Uterus (tissue), 4 donors: ENCODE results near the gene GIMAP2. TPM values are rescaled to one million over a fixed set of nuclear protein-coding genes. Genes with fewer than 3 reads are reported as not detected.

Experiments
- DNase-seq, 2 donors: peaks; one replicate each; pipeline ENCODE4 v3.0.0-alpha.2; 2019 to 2020
- H3K27ac ChIP-seq, 2 donors: fragments of 200-600 bp; sonication (generic); 1 replicate in 1 of 2; 2 replicates in 1 of 2; pipeline ENCODE4 v1.5.1; 2016 to 2018
- H3K27me3 ChIP-seq, 2 donors: fragments of 200-600 bp; sonication (generic); one replicate each; pipeline ENCODE4 v1.5.1; 2018 to 2019; ENCODE audit warnings: control low read depth in 1 of 2
- H3K36me3 ChIP-seq, 2 donors: fragments of 200-600 bp; sonication (generic); one replicate each; pipeline ENCODE4 v1.5.1; 2019; ENCODE audit warnings: control low read depth in 1 of 2
- H3K4me1 ChIP-seq, 2 donors: fragments of 200-600 bp; sonication (generic); one replicate each; pipeline ENCODE4 v1.5.1; 2018 to 2019; ENCODE audit warnings: control low read depth in 1 of 2
- H3K4me3 ChIP-seq, 2 donors: fragments of 200-600 bp; sonication (generic); 1 replicate in 1 of 2; 2 replicates in 1 of 2; pipeline ENCODE4 v1.5.1; 2018 to 2019; ENCODE audit warnings: mild to moderate bottlenecking in 1 of 2
- H3K9me3 ChIP-seq, 2 donors: fragments of 200-600 bp; sonication (generic); one replicate each; pipeline ENCODE4 v1.5.1; 2019; ENCODE audit warnings: control low read depth in 1 of 2
- POLR2A ChIP-seq, 2 donors: fragments of 450-650 bp; IDR thresholded peaks; one replicate each; pipeline ENCODE4 v1.6.1; 2016; ENCODE audit warnings: antibody characterized with exemption in 2 of 2, mild to moderate bottlenecking in 1 of 2, moderate library complexity in 1 of 2
- intact Hi-C: fragments of 100-400 bp; cut with DNase I; formaldehyde crosslinking; loops from one replicate; pipeline ENCODE4 v1.15.1; 2023; ENCODE audit warnings: low total_unique reads
- total RNA-seq, 4 donors: library from RNA; depleted of rRNA in 3 of 4; stranded (reverse); fragments of >200 nt in 3 of 4; gene quantifications; one replicate each; pipeline versions ENCODE4 v1.1.0 to v1.2.4, GENCODE V29; 2014 to 2023
- TF ChIP-seq, protein P1 (sequence below), 4 experiments: fragments of 200-600 bp in 2 of 4; fragments of 450-650 bp in 2 of 4; sonication (generic) in 2 of 4; IDR thresholded peaks; one replicate each; pipeline ENCODE4 v1.5.1; 2016 to 2019; ENCODE audit warnings: antibody characterized with exemption in 4 of 4, mild to moderate bottlenecking in 2 of 4, moderate library complexity in 1 of 4
- donor health status: DM: yes; HTN: yes; CAD: no.

The GIMAP2 gene
- total RNA-seq, 4 donors from 2014 or later, result 20.1 to 59.7 (median 35.1) TPM

- no peak overlapping the region for H3K27ac ChIP-seq
- intact Hi-C loops, result no loop called here
- no peak for TF ChIP-seq POLR2A (IDR thresholded peaks at IDR 0.05)
- TF ChIP-seq, protein P1, sequence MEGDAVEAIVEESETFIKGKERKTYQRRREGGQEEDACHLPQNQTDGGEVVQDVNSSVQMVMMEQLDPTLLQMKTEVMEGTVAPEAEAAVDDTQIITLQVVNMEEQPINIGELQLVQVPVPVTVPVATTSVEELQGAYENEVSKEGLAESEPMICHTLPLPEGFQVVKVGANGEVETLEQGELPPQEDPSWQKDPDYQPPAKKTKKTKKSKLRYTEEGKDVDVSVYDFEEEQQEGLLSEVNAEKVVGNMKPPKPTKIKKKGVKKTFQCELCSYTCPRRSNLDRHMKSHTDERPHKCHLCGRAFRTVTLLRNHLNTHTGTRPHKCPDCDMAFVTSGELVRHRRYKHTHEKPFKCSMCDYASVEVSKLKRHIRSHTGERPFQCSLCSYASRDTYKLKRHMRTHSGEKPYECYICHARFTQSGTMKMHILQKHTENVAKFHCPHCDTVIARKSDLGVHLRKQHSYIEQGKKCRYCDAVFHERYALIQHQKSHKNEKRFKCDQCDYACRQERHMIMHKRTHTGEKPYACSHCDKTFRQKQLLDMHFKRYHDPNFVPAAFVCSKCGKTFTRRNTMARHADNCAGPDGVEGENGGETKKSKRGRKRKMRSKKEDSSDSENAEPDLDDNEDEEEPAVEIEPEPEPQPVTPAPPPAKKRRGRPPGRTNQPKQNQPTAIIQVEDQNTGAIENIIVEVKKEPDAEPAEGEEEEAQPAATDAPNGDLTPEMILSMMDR (IDR thresholded peaks at IDR 0.05), result no peak
- H3K4me1 ChIP-seq, result no peaks in the 10 kb centered on the region
- H3K4me3 ChIP-seq, result no peak overlapping the region
- H3K9me3 ChIP-seq, result no peaks in the 10 kb centered on the region
- DNase-seq, result no peak
- H3K36me3 ChIP-seq, result no peaks in the 10 kb centered on the region
- H3K27me3 ChIP-seq, result no peaks in the 10 kb centered on the region
These were observed 34.7 kb downstream of the GIMAP2 start for GRCh38 chr7:150719960-150720891.

- no peak overlapping the region for H3K27ac ChIP-seq
These were observed 36.5 kb downstream of the GIMAP2 start for GRCh38 chr7:150721970-150722373.

GRCh38 chr7:150722431-150722931 is 37.0 kb downstream of the GIMAP2 start:
- H3K9me3 ChIP-seq, result no peaks in the 10 kb centered on the region
- H3K4me3 ChIP-seq, result no peak overlapping the region
- H3K27me3 ChIP-seq, result no peaks in the 10 kb centered on the region
- no peak for TF ChIP-seq POLR2A (IDR thresholded peaks at IDR 0.05)
- TF ChIP-seq, protein P1 (IDR thresholded peaks at IDR 0.05), result no peak
- DNase-seq, result no peak
- H3K4me1 ChIP-seq, result no peaks in the 10 kb centered on the region
- no peaks in the 10 kb centered on the region for H3K36me3 ChIP-seq
- intact Hi-C loops, result no loop called here
- H3K27ac ChIP-seq, result no peak overlapping the region

More at GRCh38 chr7:150721970-150722373, 36.5 kb downstream of the GIMAP2 start:
- Histone ChIP-seq H3K27me3 (no peaks in the 10 kb centered on the region), H3K9me3 (no peaks in the 10 kb centered on the region), H3K4me3 (no peak overlapping the region), H3K4me1 (no peaks in the 10 kb centered on the region), H3K36me3 (no peaks in the 10 kb centered on the region)
- intact Hi-C loops, result no loop called here
- no peak for DNase-seq
- TF ChIP-seq, protein P1 (IDR thresholded peaks at IDR 0.05), result no peak
- no peak for TF ChIP-seq POLR2A (IDR thresholded peaks at IDR 0.05)

- no peak overlapping the region for H3K4me3 ChIP-seq
- TF ChIP-seq, protein P1 (IDR thresholded peaks at IDR 0.05), result no peak
- no peak for TF ChIP-seq POLR2A (IDR thresholded peaks at IDR 0.05)
- intact Hi-C loops, result no loop called here
These were observed 38.0 kb downstream of the GIMAP2 start for GRCh38 chr7:150723467-150723866.

DNA sequence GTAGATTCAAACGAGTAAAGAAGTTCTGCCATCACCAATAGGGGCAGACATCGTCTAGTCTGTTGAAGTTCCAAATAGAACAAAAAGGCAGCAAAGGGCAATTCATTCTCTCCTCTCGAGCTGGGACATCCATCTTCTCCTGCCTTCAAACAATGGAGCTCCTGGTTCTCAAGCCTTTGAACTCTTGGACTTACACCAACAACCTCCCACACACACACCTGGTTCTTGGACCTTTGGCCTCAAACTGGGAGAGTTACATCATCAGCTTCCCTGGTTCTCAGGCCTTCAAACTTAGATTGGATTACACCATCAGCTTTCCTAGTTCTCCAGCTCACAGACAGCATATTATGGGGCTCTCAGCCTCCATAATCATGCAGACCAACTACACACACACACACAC is 41.9 kb downstream of the GIMAP2 start:
- intact Hi-C loops, result no loop called here
- no peaks in the 10 kb centered on the region for H3K36me3 ChIP-seq
- H3K27me3 ChIP-seq, result no peaks in the 10 kb centered on the region
- no peaks in the 10 kb centered on the region for H3K4me1 ChIP-seq
- no peak for DNase-seq
- no peak overlapping the region for H3K4me3 ChIP-seq
- H3K9me3 ChIP-seq, result no peaks in the 10 kb centered on the region
- TF ChIP-seq, protein P1 (IDR thresholded peaks at IDR 0.05), result no peak
- no peak overlapping the region for H3K27ac ChIP-seq

More at GRCh38 chr7:150723467-150723866, 38.0 kb downstream of the GIMAP2 start:
- no peak for DNase-seq
- no peaks in the 10 kb centered on the region for H3K36me3 ChIP-seq
- H3K4me1 ChIP-seq, result no peaks in the 10 kb centered on the region
- H3K27ac ChIP-seq, result no peak overlapping the region
- no peaks in the 10 kb centered on the region for H3K9me3 ChIP-seq
- no peaks in the 10 kb centered on the region for H3K27me3 ChIP-seq
